ENCODE measurements around the gene MCM9. TPM values are rescaled to one million over a fixed set of nuclear protein-coding genes. Genes with fewer than 3 reads are reported as not detected.

MCM9 gene
- total and polyA plus RNA-seq, 2 experiments from 2014 or later: 11.1 to 13.5 TPM

DNA sequence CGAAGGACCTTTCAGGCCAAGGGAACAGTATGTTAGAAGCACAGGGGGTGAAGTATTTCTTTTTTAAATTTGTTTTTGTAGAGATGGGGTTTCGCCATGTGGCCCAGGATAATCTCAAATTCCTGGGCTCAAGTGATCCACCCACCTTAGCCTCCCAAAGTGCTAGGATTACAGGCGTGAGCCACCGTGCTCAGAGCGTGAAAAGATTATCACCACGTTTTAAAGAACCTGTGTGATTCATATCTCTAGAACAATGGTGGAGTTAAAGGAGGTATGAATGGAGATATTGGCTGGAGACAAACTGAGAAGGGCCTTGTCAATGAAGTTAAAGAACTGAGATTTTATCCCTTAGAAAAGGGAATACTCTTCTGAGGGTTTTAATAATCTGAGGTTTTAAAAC lies 31.3 kb downstream of the MCM9 start:
- H3K36me3 ChIP-seq (replicated peaks; ENCODE audit: insufficient read depth, low read depth): no peaks in the 10 kb centered on the region
- H3K4me1 ChIP-seq (ENCODE audit: insufficient read depth): peaks cover 13% of the 10 kb centered on the region
- no peaks in the 10 kb centered on the region for H3K9me3 ChIP-seq (ENCODE audit: low read depth)
- no peak overlapping the region for H3K4me2 ChIP-seq
- no peaks in the 10 kb centered on the region for H3K9me2 ChIP-seq (replicated peaks; ENCODE audit: insufficient read depth)
- no peak for DNase-seq (ENCODE audit: low spot score)
- 81% methylated on average over 6 of the region's 6 CpGs for WGBS (ENCODE audit: low lambda C conversion rate, missing lambda C conversion rate)
- H4K20me1 ChIP-seq (ENCODE audit: insufficient read depth, poor library complexity, severe bottlenecking): peaks cover 10% of the 10 kb centered on the region
- H3K27me3 ChIP-seq: no peaks in the 10 kb centered on the region
- TF ChIP-seq EZH2phosphoT487 (IDR thresholded peaks at IDR 0.05; ENCODE audit: low read depth, severe bottlenecking, unreplicated experiment) (no peak), EZH2 (IDR thresholded peaks at IDR 0.05; ENCODE audit: borderline replicate concordance) (no peak)
- TF ChIP-seq, protein P1, sequence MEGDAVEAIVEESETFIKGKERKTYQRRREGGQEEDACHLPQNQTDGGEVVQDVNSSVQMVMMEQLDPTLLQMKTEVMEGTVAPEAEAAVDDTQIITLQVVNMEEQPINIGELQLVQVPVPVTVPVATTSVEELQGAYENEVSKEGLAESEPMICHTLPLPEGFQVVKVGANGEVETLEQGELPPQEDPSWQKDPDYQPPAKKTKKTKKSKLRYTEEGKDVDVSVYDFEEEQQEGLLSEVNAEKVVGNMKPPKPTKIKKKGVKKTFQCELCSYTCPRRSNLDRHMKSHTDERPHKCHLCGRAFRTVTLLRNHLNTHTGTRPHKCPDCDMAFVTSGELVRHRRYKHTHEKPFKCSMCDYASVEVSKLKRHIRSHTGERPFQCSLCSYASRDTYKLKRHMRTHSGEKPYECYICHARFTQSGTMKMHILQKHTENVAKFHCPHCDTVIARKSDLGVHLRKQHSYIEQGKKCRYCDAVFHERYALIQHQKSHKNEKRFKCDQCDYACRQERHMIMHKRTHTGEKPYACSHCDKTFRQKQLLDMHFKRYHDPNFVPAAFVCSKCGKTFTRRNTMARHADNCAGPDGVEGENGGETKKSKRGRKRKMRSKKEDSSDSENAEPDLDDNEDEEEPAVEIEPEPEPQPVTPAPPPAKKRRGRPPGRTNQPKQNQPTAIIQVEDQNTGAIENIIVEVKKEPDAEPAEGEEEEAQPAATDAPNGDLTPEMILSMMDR (IDR thresholded peaks at IDR 0.05; ENCODE audit: poor library complexity): no peak
- H3K4me3 ChIP-seq: no peak overlapping the region
- H3K79me2 ChIP-seq: peaks cover 53% of the 10 kb centered on the region
- peak overlapping the region; percentile 49 for H3K27ac ChIP-seq
- H2AFZ ChIP-seq: no peak overlapping the region

DNA sequence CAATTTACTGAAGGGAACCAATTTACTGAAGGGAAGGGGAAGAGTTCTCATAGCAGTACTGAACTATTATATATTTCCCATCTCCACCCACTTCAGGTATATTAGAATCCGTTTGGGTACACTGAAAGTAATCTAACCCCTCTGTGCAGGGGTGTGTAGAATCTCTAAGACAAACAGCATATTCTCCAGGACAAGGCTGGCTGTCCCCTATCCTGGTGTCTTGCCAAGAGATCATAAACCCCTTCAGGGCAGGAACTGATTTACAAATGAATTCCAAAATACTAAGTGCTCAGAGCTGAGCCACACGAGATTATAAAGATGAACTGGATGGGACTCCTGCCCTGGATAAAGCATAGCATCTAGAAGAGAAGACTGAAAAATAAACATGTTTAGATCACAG lies 31.8 kb downstream of the MCM9 start:
- Histone ChIP-seq H3K79me2 (peaks cover 59% of the 10 kb centered on the region), H3K4me2 (no peak overlapping the region), H3K9me2 (replicated peaks; ENCODE audit: insufficient read depth) (no peaks in the 10 kb centered on the region), H3K4me1 (ENCODE audit: insufficient read depth) (peaks cover 13% of the 10 kb centered on the region), H3K27me3 (no peaks in the 10 kb centered on the region), H3K9me3 (ENCODE audit: low read depth) (no peaks in the 10 kb centered on the region), H3K27ac (peak overlapping the region; percentile 49), H4K20me1 (ENCODE audit: insufficient read depth, poor library complexity, severe bottlenecking) (peaks cover 10% of the 10 kb centered on the region), H2AFZ (no peak overlapping the region), H3K36me3 (replicated peaks; ENCODE audit: insufficient read depth, low read depth) (no peaks in the 10 kb centered on the region), H3K4me3 (no peak overlapping the region)
- DNase-seq (ENCODE audit: low spot score): no peak
- WGBS (ENCODE audit: low lambda C conversion rate, missing lambda C conversion rate): 53% methylated on average over 2 of the region's 2 CpGs
- no peak for TF ChIP-seq EZH2phosphoT487 (IDR thresholded peaks at IDR 0.05; ENCODE audit: low read depth, severe bottlenecking, unreplicated experiment)
- TF ChIP-seq EZH2 (IDR thresholded peaks at IDR 0.05; ENCODE audit: borderline replicate concordance): no peak
- TF ChIP-seq, protein P1 (IDR thresholded peaks at IDR 0.05; ENCODE audit: poor library complexity): no peak

DNA sequence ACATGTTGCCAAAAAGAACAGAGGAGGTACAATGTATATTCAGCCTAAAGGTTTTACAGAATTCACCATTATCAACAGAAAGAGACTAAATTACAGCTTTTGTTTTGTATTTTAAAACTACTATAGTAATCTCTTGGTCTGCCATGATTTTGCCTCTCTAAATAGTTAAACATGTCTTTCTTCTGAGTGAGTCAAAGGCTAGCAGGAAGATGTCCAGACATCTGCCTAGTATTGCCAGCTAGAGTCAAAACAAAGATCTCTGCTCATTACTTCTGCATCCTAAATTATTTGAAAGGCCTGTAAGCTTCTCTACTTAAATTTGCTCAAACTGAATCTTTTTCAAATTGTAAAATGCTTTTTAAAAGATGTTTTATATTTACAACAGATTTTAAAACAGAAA lies 32.2 kb downstream of the MCM9 start:
- H3K79me2 ChIP-seq: peaks cover 63% of the 10 kb centered on the region
- H3K4me3 ChIP-seq: no peak overlapping the region
- H3K4me1 ChIP-seq (ENCODE audit: insufficient read depth): peaks cover 13% of the 10 kb centered on the region
- TF ChIP-seq EZH2phosphoT487 (IDR thresholded peaks at IDR 0.05; ENCODE audit: low read depth, severe bottlenecking, unreplicated experiment): no peak
- no peak for TF ChIP-seq EZH2 (IDR thresholded peaks at IDR 0.05; ENCODE audit: borderline replicate concordance)
- TF ChIP-seq, protein P1 (IDR thresholded peaks at IDR 0.05; ENCODE audit: poor library complexity): no peak
- H3K4me2 ChIP-seq: no peak overlapping the region
- no peak for DNase-seq (ENCODE audit: low spot score)
- H2AFZ ChIP-seq: no peak overlapping the region
- H4K20me1 ChIP-seq (ENCODE audit: insufficient read depth, poor library complexity, severe bottlenecking): peaks cover 13% of the 10 kb centered on the region
- H3K36me3 ChIP-seq (replicated peaks; ENCODE audit: insufficient read depth, low read depth): no peaks in the 10 kb centered on the region
- no peaks in the 10 kb centered on the region for H3K9me3 ChIP-seq (ENCODE audit: low read depth)
- H3K9me2 ChIP-seq (replicated peaks; ENCODE audit: insufficient read depth): no peaks in the 10 kb centered on the region
- H3K27ac ChIP-seq: peak overlapping the region; percentile 49
- no peaks in the 10 kb centered on the region for H3K27me3 ChIP-seq

DNA sequence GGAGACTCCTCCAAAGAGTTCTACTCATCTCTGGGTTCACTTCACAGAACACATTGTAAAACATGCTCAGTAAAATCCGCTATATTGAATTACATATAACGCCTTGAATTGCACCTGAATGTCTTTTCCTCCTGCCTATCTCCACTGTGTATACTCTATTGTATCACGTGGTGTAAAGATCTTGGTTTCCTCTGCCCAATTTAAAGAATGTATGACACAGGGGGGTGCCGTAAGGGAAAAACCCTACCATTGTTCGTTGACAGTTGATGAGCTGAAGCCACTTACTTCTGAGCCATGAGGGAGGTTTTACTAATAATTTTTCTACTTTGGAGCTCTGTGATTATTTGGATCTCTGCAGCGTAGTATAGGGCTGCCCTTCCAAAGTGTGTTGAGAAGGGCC lies 35.0 kb downstream of the MCM9 start:
- WGBS (ENCODE audit: low lambda C conversion rate, missing lambda C conversion rate): 72% methylated on average over 6 of the region's 6 CpGs

More for the DNA sequence above, 35.0 kb downstream of the MCM9 start:
- peak overlapping the region; percentile 50 for H3K4me2 ChIP-seq
- peaks cover 80% of the 10 kb centered on the region for H3K79me2 ChIP-seq
- H3K4me1 ChIP-seq (ENCODE audit: insufficient read depth): peaks cover 24% of the 10 kb centered on the region
- H3K4me3 ChIP-seq: no peak overlapping the region
- no peaks in the 10 kb centered on the region for H3K9me2 ChIP-seq (replicated peaks; ENCODE audit: insufficient read depth)
- no peaks in the 10 kb centered on the region for H3K27me3 ChIP-seq
- DNase-seq (ENCODE audit: low spot score): no peak
- H3K36me3 ChIP-seq (replicated peaks; ENCODE audit: insufficient read depth, low read depth): no peaks in the 10 kb centered on the region
- peaks cover 18% of the 10 kb centered on the region for H4K20me1 ChIP-seq (ENCODE audit: insufficient read depth, poor library complexity, severe bottlenecking)
- H2AFZ ChIP-seq: no peak overlapping the region
- TF ChIP-seq, protein P1 (IDR thresholded peaks at IDR 0.05; ENCODE audit: poor library complexity): no peak
- TF ChIP-seq EZH2 (IDR thresholded peaks at IDR 0.05; ENCODE audit: borderline replicate concordance) (no peak), EZH2phosphoT487 (IDR thresholded peaks at IDR 0.05; ENCODE audit: low read depth, severe bottlenecking, unreplicated experiment) (no peak)
- H3K9me3 ChIP-seq (ENCODE audit: low read depth): no peaks in the 10 kb centered on the region
- no peak overlapping the region for H3K27ac ChIP-seq
